ENCODE measurements around the gene USP15.

USP15 gene

GRCh38 chr12:62313727-62314380, 53.6 kb downstream of the USP15 start:
- TF ChIP-seq CTCF (conservative IDR thresholded peaks at IDR 0.05; ENCODE audit: low read length), result no peak
- no peak for DNase-seq (ENCODE audit: low read depth)
- H3K4me3 ChIP-seq (ENCODE audit: low read length), result no peak overlapping the region

GRCh38 chr12:62317017-62317416, 56.8 kb downstream of the USP15 start:
- TF ChIP-seq CTCF (conservative IDR thresholded peaks at IDR 0.05; ENCODE audit: low read length), result no peak

GRCh38 chr12:62319058-62319457, 58.9 kb downstream of the USP15 start:
- no peak for DNase-seq (ENCODE audit: low read depth)
- no peak for TF ChIP-seq CTCF (conservative IDR thresholded peaks at IDR 0.05; ENCODE audit: low read length)
- no peak overlapping the region for H3K4me3 ChIP-seq (ENCODE audit: low read length)

More at GRCh38 chr12:62317017-62317416, 56.8 kb downstream of the USP15 start:
- no peak overlapping the region for H3K4me3 ChIP-seq (ENCODE audit: low read length)
- no peak for DNase-seq (ENCODE audit: low read depth)

GRCh38 chr12:62320054-62320453, 59.9 kb downstream of the USP15 start:
- H3K4me3 ChIP-seq (ENCODE audit: low read length), result no peak overlapping the region
- TF ChIP-seq CTCF (conservative IDR thresholded peaks at IDR 0.05; ENCODE audit: low read length), result no peak
- DNase-seq (ENCODE audit: low read depth), result no peak

- DNase-seq (ENCODE audit: low read depth), result no peak
- H3K4me3 ChIP-seq (ENCODE audit: low read length), result no peak overlapping the region
- no peak for TF ChIP-seq CTCF (conservative IDR thresholded peaks at IDR 0.05; ENCODE audit: low read length)
These were observed 63.2 kb downstream of the USP15 start for GRCh38 chr12:62323386-62323785.

- TF ChIP-seq CTCF (conservative IDR thresholded peaks at IDR 0.05; ENCODE audit: low read length), result no peak
- H3K4me3 ChIP-seq (ENCODE audit: low read length), result no peak overlapping the region
- DNase-seq (ENCODE audit: low read depth), result no peak
These were observed 68.2 kb downstream of the USP15 start for GRCh38 chr12:62328296-62328921.

- no peak for TF ChIP-seq CTCF (conservative IDR thresholded peaks at IDR 0.05; ENCODE audit: low read length)
- no peak for DNase-seq (ENCODE audit: low read depth)
- no peak overlapping the region for H3K4me3 ChIP-seq (ENCODE audit: low read length)
These were observed 71.1 kb downstream of the USP15 start for GRCh38 chr12:62331306-62331705.
